Stimulated activated CD8-positive, alpha-beta memory T cell treated with anti-CD3 and anti-CD28 coated beads, Interleukin-2, amount 100 ng/mL, for 48 hours (primary cell): ENCODE measurements around the gene PDZRN3.

Experiments
- DNase-seq, 2 donors: peaks; one replicate each; pipeline ENCODE4 v3.0.0-alpha.2; 2020; ENCODE audit warnings: low read depth in 2 of 2

PDZRN3 gene

DNA sequence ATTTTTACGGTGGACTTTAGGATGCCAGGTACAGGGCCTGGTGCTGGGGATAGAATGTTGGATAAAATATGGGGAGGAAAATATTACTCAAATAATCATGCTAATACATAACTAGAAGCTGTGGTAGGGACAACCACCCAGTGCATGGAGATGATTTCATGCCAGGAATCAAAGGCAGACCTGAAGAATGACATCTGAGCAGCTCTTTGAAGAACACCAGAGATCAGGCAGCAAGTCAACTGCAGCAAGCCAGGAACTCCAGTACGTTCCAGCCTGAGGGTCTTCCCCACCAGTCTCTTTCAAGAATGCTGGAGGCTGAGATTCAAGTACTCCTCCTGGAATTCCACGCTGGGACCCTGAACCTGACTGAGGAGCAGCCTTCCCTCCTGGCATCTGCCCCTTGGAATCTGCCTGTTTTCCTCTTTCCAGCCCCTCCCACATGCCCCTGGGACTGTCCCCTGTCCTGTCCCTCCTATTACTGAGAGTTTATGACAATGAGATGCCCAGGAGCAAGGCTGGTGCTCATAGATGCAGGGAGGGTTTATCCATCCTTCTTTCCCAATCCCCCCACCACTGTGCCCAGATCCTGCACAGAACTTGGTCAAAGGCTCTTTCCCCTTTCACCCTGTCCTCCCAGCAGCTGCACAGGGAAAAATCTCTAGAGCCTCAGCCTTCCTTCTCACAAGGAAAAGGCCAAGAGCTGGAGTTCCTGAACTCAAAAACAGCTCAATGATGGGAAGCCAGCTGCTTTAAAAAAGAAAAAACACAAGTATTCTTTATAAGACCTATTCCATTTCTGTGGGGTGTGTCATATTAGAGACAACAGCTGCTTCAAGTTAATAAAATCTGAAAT is 68.0 kb downstream of the PDZRN3 start:
- no peak for DNase-seq

DNA sequence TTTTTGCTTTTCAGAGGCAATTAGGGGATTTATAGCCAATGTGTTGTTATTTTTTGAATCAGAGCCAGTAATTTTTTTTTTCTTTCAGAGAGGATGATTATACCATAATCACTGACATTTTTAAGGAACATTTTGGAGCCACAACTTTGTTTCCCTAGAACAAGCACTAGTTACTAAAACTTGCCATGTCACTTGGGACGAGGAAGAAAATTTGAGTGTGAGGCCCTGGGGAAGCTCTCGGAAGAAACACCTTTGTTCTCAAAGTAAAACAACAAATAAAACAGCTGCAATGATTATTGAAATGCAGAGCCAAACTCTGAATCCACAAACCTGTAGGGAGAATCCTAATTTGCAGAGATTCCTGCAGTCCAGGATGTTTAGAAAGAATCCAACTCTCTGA is 69.7 kb downstream of the PDZRN3 start:
- no peak for DNase-seq

DNA sequence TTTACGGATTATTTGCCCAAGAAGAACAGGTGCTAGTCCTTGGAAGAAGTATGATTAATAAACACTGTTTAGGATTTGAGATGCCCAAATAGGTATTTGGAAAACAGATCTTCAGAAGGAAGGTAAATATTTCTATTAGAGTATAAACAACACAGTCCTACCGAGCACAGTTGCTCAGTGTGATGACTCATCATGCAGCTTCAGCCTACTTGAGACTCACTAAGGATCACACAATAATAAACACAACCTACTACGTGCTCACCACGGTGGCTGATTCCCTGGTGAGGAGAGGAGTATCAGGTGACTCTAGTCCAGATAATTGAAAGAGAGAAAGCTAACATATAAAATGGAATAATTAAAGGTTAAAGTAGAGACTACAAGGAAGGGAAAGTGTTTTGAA is 72.0 kb downstream of the PDZRN3 start:
- no peak for DNase-seq

DNA sequence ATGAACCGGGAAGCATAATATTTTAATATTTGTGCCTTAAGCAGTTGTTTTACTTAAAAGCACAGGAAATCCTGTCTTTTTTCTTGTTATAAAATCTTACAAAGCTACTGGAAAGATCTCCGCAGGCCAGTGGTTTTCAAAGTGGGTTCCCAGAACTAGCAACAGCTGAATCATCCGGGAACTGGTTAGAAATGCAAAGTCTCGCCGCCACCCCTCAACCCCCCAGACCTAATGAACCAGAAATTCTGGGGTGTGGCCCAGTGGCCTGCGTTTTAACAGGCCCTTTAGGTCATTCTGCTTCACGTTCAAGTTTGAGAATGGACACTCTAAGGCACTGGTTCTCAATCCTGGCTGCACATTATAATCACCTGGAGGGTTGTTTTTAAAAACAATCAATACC is 74.7 kb downstream of the PDZRN3 start:
- no peak for DNase-seq

DNA sequence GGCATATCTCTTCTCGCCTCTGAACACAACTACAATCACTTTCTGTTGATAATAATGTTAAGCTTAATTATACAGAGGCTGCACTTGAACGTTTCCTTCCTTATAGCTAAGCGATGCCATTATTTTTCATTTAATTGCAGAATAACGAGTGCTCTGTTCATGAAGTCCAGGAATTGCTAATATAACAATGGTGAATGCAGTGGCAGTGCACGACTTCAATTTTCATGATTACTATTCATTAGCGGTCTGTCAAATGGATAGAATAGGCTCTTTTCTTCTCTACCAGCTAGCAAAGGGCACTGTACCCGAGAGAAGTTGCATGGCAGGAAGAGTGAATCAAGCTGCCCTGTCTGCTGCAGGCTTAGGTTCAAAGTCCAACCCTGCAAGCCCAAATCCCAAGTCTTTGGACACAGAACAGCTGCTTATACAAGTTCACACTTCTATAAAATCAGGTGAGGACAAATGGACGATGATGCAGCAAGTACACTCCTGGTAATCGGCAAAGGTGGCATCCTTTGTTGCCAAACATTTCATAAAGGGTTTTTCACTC is 75.6 kb downstream of the PDZRN3 start:
- no peak for DNase-seq

DNA sequence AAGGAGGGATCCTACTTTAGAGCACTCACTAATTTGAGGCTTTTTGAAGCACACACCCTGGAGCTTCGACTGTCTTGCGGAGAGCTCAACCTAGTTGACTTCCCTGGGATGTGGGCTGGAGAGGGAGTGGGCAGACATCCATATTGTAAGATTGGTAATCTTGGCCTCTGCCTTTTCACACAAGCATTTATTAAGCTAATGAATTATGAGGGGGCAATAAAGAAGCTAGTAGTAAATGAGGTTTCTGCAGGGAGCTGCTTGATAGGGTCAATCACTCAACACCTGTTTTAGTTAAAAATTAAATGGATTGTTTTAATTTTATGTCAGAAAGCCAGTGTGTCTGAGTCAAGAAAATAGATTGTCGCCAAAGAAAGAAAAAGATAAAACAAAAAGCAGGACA is 76.3 kb downstream of the PDZRN3 start:
- DNase-seq: no peak

DNA sequence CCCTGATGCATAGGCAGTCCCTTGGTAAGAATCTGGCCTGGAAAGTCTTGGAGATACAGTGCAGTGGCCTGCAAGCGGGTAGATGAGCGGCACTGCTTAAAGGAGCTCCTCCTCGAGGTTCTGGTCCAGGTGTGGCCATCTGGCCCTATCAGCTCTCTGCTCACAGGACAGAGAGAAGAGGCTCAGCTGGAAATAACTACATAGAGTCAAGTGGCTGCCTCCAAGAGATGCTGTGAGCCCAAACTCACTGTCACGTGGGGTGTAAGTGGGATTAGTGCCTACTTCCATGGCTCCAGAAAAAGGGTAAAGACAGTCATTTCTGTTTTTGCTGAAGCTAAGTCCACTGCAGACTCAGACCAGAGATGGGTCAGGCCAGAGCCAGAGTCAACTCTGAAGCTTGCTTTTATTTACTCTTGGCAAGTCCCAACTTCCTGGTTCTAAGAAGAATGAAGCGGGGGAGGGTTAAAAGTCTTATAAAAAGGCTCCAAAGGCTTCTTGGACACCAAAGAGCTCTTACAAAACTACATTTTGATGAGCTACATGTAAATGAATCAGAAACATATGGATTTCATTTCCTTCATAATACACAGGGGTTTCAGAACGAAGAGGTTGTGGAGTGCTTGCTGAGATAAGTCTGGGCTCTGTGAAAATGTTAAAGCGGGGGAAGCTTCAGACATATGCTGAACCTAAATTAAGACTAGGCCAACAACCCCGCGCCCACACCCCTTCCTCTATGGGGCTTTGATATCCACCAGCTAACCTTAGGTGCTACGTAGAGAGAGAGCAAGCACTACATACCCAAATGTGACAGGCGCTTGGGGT is 77.1 kb downstream of the PDZRN3 start:
- DNase-seq: no peak

DNA sequence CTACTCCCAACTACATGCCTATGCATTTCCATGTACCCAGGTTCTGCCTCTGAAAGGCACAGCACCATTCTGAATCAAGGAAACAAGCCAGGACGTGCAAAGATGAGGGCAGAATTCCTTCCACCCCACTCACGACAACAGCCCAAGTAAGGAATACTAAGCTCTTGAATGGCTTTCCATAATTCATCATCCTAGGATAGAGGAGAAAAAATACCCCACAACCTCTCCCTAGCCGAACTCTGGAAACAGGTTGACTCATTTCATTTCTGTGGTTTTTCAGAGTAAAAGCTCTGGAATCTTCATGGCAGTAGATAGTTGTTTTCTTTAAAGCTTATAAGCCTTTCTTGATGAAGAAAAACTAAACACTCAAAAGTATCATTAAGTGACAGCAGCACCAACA is 77.8 kb downstream of the PDZRN3 start:
- no peak for DNase-seq

DNA sequence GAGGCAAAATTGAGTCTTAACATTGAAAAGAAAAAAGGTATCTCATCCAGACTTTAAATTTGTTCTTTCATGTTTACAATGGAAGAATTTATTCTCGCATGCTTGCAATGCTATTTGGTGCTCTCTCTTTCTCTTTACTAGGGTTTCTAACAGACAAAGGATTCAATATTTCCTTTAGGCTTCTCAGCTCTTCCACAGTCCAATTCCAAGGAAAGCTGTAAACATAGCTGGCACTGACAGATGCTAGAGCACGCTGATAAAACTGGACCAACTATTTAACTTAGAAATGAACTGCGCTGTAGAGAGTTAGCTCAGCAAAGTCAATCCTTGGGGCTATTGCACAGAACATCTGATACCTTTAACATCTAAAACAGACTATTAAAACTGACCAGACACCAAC is 81.3 kb downstream of the PDZRN3 start:
- no peak for DNase-seq

DNA sequence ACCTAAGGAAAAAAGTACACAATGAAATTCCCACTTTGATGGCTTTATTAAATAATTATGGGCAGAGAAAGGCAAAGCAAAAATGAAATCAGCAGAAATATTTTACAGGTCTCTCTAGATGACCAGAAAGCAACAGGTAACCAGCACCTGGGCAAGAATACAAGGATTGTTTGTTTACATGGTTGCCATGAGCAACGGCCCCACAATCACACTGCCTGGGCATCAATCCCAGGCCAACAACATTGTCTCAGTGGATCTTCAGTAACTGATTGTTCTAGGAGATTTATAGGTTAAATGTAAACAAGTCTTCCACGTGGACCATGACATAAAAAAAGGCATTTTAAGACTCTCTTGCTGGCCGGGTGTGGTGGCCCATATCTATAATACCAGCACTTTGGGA is 82.6 kb downstream of the PDZRN3 start:
- no peak for DNase-seq

DNA sequence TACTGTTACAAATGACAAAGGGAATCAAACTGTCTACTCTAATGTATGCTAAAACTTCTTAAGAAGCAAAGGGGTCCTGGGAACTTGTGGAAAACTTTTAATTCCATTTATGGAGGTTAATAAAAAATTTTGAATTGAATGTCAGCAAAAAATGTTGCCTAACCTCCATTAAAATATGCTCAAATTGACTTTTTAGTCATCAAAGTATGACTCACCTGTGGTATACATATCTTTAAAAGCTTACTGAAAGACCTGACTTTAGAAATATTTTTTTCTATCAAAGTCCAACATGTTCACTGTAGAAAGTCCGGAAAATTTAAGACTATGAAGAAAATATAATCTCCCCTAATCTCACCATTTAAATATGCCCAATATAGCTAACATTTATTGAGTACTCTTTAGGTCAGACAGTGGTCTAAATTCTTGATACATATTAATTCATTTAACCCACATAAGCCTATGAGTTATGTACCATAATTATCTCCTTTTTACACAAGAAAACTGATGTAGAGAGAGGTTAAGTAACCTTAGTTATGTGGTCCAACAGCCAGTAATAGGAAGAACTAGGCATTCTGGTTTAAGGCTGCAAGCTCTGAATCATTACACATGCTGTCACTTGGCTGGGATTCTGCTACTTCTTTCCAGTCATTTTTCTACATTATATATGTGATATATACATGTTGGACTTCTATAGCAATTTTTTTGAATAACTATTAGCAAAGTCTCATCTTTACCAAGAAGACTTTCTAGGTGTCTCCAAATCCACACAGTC is 83.6 kb downstream of the PDZRN3 start:
- DNase-seq: no peak

DNA sequence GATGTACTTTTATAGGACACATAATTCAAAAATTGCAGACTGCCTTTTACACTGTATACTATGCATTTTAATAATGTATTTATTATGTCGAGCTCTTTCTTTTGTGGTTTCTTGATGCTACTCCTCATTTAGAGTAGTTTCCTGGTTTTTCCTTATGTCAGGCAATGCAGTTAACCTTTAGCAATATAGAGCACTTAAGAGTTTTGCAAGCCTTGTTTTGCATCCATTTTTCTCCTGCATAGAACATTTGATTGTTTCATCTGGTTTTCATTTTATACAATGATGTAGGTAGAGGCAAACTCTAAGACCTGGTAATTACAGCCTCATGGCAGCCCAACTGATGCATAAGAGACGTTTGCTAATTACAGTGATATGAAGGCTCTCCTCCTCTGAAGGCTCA is 86.3 kb downstream of the PDZRN3 start:
- DNase-seq: no peak

DNA sequence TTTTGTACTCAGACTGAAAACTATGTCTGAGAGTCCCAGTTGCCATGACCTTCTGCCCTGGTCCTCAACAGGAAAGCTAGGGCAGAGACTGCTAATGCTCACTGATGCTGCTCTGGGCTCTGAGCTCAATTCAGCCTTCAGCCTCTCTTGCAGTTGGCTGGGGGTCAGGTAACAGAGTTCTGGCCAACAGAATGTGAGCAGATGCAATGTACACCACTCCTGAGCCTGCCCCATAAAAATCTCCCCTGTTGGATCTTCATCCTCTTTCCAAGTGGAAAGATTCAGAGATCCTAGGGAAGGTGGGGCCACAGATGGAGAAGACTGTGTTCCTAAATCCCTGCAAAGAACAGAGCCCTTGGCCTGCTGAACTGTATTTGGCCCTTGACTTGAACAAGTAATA is 87.8 kb downstream of the PDZRN3 start:
- no peak for DNase-seq

DNA sequence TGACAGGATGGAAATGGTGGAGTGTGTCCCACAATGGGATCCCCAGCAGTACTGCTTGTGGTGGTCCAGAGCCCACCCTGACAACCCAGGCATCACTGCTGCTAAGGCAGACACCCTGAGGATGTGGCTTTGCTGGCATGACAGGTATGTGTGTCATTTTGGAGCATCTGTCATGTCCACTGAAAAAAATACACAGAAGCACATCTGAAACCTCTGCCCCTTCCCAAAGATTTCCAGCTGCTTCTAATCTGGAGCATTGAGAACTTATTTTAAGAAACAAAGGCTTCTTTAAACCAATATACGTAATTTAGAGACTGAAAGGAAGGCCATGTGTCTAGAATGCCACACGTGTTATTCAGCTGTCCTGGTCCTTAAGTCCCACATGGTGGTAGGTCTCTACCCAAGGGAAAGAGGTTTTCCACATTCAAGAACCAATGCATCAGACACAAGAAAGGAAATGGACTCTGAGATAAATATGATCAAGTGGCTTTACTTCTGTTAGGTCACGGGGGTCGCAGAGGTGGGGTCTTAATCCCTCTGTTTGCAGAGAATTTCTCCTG is 88.3 kb downstream of the PDZRN3 start:
- DNase-seq: no peak

DNA sequence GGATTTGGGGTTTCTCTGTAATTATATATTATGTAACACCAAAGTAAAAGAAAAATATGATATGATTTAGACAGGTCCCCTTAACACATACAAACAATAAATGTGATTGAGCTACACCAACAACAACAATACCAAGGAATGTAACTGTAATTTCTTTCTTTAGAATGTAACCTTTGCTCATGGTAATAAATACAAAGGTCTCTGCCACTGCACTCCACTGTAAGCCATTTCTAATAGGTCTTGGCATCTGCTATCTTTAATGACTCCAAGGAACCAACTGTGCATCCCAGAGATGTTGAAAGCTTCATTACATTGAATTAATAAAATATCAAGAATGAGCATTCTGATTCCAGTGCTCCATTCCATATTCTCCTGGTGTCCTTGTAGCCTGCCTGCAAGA is 88.8 kb downstream of the PDZRN3 start:
- DNase-seq: no peak

DNA sequence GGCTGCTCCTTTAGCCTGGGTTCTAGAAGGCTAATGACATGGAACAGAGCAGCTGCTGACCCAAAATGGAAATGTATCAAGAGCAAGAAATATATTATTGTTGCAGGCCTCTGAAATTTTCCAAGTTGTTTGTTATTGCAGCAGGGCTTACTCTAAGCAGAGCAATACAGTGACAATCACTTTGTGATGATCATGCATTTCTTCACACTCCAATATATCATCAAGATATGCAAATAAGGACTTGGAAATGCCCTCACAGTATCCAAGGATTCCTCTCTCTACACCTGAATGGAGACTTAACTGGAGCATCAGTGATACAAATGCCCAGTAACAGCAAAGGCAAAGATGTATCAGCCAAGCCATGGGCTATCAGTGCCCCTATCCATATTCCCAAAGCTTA is 89.6 kb downstream of the PDZRN3 start:
- DNase-seq: no peak

DNA sequence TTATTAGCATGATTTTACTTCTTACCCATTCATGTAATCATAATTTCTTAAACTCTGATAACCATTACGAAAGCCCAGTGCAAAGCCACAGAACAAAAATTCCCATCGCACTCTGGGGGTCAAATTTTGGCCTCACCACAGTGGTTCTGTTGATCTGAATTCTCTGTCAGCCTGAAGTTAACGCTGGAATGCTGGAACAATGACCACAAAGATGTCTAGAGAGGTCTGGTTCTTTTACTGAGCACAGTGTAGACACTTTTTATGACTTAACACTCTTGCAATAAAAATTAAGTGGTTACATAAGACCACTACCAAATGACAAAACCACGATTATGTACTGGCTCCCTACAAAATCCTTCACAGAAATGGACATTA is 94.7 kb downstream of the PDZRN3 start:
- DNase-seq: no peak

DNA sequence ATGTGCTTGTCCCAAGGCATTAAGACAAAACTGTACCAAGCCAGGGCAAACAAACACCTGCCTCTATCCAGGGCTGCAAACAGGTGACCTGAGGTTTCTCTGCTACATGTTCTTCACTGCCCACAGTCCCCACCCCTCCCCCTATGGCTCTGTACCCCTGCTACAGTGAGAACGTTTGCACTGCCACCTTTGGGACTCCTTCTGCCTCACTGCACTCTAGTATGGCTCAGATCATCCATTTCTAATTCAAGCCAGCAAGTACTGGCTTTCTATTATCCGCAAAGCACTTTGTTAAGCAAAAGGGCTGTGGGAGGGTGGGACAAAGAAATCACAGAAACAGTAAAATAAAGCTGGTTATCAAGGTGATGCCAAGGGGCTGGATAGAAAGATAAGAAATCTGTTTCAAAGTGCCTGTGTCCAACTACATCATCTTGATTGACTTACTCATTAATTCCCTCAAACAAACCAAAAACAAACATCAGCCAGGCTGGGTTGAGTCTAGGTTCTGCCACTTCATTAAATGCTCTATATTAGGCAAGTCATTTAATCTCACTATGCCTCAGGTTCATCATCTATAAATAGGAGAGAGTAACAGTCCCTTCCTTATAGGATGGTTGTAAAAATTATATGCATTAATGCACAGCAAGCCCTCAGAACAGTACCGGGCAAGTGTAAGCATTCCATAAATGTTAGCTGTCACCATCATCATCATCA is 95.3 kb downstream of the PDZRN3 start:
- no peak for DNase-seq

DNA sequence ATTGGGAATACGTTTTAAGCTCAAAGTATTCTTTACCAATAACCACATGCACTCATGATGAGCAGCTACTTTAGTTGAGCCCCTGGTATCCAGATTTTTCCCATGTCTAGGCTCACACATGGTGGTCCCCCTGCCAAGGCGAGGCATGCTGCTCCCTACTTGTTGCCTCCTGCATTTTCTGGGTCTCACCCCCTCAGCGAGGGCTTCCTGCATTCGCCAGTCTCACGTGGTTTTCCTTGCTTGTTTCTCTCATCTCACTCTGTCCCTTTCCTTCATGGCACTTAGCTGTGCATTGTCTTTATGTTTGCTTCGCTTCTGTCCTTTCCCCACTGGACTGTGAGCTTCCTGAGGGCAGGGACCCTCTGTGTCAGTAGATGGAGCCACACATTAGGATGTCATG is 99.2 kb downstream of the PDZRN3 start:
- no peak for DNase-seq

DNA sequence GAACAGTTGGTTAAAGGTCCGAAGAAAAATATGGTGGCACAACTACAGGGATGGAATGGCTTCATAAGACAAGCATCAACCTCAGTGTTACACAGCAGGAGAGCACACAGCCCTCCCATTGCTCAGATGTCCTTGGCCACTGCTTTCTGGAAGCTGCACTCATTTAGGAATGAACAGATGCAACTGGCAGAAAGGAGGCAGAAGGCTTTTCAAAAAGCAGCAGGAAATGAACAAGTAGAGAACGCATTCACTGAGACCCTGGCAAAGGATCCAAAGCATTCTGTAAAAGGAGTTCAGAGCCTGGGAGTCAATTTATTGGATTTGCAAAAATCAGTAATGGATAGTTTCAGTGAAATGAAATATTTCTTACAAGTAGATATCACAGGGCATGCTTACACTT is 101.1 kb downstream of the PDZRN3 start:
- no peak for DNase-seq

DNA sequence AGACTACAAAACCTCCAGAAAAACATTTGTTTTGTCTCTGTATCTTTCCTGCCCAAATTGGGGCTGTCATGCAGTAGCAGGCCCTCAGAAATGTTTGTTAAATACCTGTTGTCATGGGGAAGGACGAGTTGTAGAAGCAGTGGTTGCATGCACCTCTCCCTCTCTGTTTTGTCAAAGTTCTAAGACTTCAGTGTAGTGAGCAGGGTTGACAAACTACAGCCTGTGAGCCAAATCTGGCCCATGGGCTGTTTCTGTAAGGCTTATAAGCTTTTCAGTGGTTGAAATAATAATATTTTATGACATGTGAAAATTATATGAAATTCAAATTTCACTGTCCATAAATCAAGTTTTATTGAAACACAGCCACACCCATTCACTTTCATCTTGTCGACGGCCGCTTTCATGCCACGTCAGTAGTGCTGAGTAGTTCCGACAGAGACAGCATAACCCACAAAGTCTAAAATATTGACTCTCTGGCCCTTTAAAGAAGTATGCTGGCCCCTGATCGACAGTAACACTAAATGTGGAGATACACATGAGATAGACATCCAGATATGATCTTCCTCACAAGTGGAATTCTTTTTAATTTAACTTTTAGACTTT is 102.9 kb downstream of the PDZRN3 start:
- DNase-seq: no peak
